GM21367 (cell line): ENCODE data around the gene PRR4.

Experiments
- ATAC-seq: cut with Tn5 transposase; IDR thresholded peaks from one replicate; pipeline ENCODE4 v1.9.1; 2021; ENCODE audit not compliant: unreplicated experiment

Gene PRR4

DNA sequence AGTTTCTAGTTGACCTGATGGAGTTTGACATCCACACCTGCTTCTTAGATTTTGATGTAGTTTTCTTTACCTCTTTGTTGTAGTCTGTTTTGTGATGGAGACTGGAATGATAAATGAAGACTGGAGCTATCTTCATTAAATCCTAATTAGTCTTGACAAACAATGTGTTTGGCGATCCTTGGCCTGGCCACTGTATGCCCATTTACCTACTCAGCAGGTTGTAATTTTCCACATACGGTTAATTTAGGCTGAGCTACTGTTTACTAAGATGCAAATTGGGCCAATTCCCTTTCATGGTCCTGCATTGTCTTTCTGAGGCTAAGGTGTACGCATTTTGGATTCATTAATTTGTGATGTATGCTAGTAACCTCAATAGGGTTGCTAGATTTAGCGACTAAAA lies 46.7 kb downstream of the PRR4 start, which contains the start of gene TAS2R7:
Gene TAS2R7, minus strand, starts transcription at position 41 of the 400 bp plus-strand sequence. CDS start 57 bp downstream, outside the sequence.
- ATAC-seq: no peak

DNA sequence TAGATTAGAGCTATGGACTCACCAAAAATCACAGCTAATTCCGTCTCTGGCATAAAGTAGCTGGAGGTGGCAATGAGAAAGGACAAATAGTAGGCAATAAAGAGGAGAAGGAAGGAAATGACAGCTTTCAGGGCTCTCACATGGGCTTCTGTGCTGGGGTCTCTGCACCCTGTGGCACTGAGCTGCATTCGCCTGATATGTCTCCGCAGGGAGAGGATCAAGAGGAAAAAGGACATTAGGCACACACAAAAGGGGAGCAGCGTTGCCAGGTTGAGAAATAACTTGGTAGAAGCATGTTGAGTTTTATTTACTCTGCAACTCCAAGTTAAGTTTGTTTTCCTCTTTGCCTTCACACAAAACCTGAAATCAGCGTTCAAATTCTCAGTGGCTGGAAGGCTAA lies 47.5 kb downstream of the PRR4 start:
- ATAC-seq: no peak
